Activated CD4-positive, alpha-beta T cell treated with anti-CD3 and anti-CD28 coated beads for 36 hours (primary cell): ENCODE measurements around the gene CCR2. TPM values are rescaled to one million over a fixed set of nuclear protein-coding genes. Genes with fewer than 3 reads are reported as not detected.
A peak's percentile ranks its signal among the peaks of the same experiment; 100 is the strongest.

Experiments used
- ATAC-seq: fragments of 200-7000 bp; cut with Tn5 transposase; one replicate; pipeline ENCODE4 v1.10.0; 2021; ENCODE audit warnings: mild to moderate bottlenecking, moderate library complexity
- CTCF ChIA-PET: fragments of 350-600 bp; sonication (Branson Sonifier 250); formaldehyde crosslinking; loops from one replicate; lab custom pipeline; 2021; ENCODE audit warnings: antibody characterized with exemption; lab: Charles Lee
- POLR2A ChIA-PET: fragments of 350-600 bp; sonication (Branson Sonifier 250); formaldehyde crosslinking; loops from one replicate; lab custom pipeline; 2021; ENCODE audit warnings: antibody characterized with exemption, inconsistent platforms; lab: Charles Lee
- DNase-seq: peaks from one replicate; pipeline ENCODE4 v3.0.0-alpha.2; 2020
- H3K27ac Mint-ChIP-seq: one replicate; pipeline ENCODE4 v1.8.0; 2021; ENCODE audit warnings: mixed read lengths
- H3K27me3 Mint-ChIP-seq: one replicate; pipeline ENCODE4 v1.8.0; 2021; ENCODE audit warnings: mixed read lengths
- H3K36me3 Mint-ChIP-seq: one replicate; pipeline ENCODE4 v1.8.0; 2021; ENCODE audit warnings: low read depth, mixed read lengths
- H3K4me1 Mint-ChIP-seq: one replicate; pipeline ENCODE4 v1.8.0; 2021; ENCODE audit warnings: mixed read lengths
- H3K4me3 Mint-ChIP-seq: one replicate; pipeline ENCODE4 v1.8.0; 2021; ENCODE audit warnings: mild to moderate bottlenecking, moderate library complexity, mixed read lengths
- H3K9me3 Mint-ChIP-seq: one replicate; pipeline ENCODE4 v1.8.0; 2021; ENCODE audit warnings: low read depth, mixed read lengths
- intact Hi-C, 2 experiments: fragments of 100-400 bp; cut with DNase I in 1 of 2; cut with micrococcal nuclease in 1 of 2; formaldehyde crosslinking; loops; one replicate each; pipeline versions ENCODE4 v1.14.2 to v1.15.1; 2022 to 2024; cut with DNase I, micrococcal nuclease
- total RNA-seq, 2 experiments: library from RNA; stranded (reverse); gene quantifications; one replicate each; pipeline ENCODE4 v1.2.3, GENCODE V29; 2021

Gene CCR2
- total RNA-seq, 2 experiments from 2014 or later = 0.09 TPM; not detected in 1

DNA sequence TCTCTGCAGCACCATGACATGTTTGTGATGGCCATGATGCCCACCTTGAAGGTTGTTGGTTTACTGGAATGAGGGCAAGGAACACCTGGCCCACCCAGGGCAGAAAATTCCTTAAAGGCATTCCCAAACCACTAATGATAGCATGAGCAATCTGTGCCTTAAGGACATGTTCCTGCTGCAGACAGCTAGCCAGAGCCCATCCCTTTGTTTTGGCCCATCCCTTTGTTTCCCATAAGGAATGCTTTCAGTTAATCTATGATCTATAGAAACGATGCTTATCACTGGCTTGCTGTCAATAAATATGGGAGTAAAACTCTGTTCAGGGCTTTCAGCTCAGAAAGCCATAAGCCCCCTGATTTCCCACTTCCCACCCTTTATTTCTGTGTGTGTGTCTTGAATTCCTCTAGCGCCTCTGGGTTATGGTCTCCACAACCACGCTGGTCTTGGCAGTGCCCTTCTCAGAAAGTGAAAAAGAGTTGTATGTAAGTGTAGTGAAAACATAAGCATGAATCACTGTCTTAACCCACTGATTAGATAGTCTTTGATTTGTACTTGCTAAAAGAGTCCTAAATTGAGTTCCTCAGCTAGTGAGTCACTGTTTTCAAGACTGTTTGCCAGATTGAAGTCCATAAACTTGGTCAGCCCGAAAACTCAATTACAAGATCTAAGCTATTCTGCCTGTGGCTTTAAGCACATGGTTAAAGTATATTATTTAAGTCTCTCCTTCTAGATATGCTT is 19.0 kb upstream of the CCR2 start:
- peak; percentile 24 for DNase-seq
- peaks cover 8% of the 10 kb centered on the region for H3K4me1 Mint-ChIP-seq
- peaks cover 20% of the 10 kb centered on the region for H3K9me3 Mint-ChIP-seq
- H3K27ac Mint-ChIP-seq = no peak overlapping the region
- H3K27me3 Mint-ChIP-seq = peaks cover 27% of the 10 kb centered on the region
- H3K36me3 Mint-ChIP-seq = peaks cover 8% of the 10 kb centered on the region
- ChIA-PET POLR2A (interaction anchor here (0.6 to 1.0 kb wide), 2 partner anchors 136 to 264 kb away, joined by 3 read pairs; no protein-coding TSS in a partner anchor), CTCF (interaction anchor here (0.6 to 2.0 kb wide), 4 partner anchors 33 to 68 kb away, joined by 3 to 6 read pairs (median 4); no protein-coding TSS in a partner anchor)
- H3K4me3 Mint-ChIP-seq = no peak overlapping the region
- ATAC-seq = peak; percentile 93
- intact Hi-C loops = loop anchor here in 1 of 2 experiments (1.0 kb wide), 1 partner anchor 35 kb away; the partner anchor contains the start of gene CCR5

DNA sequence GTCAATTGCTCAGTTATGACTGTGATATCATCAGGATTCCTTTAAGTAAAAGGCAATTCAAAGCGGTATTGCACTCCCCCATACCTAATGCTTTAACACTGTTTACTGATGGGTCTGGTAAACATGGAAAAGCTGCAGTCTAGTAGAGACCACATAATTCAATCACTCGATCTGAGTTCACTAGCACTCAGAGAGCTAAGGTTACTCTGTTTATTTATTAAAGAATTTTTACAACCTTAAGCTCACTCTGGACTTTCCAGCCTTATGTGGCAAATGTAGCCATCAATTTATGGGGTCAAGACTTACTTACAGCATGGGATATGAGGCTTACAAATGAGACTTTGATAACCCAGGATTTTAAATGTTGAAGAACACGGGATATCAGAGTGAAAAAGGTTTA is 18.4 kb upstream of the CCR2 start:
- no peak for ATAC-seq
- ChIA-PET POLR2A (interaction anchor here (1.0 kb wide), 1 partner anchor 265 kb away, joined by 3 read pairs; no protein-coding TSS in a partner anchor), CTCF (interaction anchor here (0.6 to 2.0 kb wide), 4 partner anchors 10 to 68 kb away, joined by 3 to 6 read pairs (median 4); no protein-coding TSS in a partner anchor)
- Mint-ChIP-seq H3K4me1 (peaks cover 8% of the 10 kb centered on the region), H3K27ac (no peak overlapping the region), H3K27me3 (peaks cover 28% of the 10 kb centered on the region), H3K4me3 (no peak overlapping the region), H3K9me3 (peaks cover 22% of the 10 kb centered on the region), H3K36me3 (peaks cover 8% of the 10 kb centered on the region)
- no peak for DNase-seq
- intact Hi-C loops = loop anchor here in 1 of 2 experiments (1.0 kb wide), 1 partner anchor 35 kb away; the partner anchor contains the start of gene CCR5

DNA sequence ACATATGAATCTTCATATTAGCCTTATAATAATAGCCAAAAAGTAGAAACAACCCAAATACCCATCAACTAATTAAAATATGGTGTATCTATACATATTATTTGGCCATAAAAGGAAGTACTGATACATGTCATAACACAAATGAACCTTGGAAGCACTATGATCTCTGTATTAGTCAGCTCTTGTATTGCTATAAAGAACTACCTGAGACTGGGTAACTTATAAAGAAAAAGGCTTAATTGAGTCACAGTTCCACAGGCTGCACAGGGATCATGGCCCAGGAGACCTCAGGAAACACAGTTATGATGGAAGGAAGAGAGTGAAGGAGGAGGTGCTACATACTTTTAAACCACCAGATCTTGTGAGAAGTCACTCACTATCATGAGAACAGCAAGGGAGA is 16.0 kb upstream of the CCR2 start:
- Mint-ChIP-seq H3K36me3 (peaks cover 8% of the 10 kb centered on the region), H3K27ac (no peak overlapping the region), H3K4me1 (peaks cover 8% of the 10 kb centered on the region), H3K27me3 (peaks cover 12% of the 10 kb centered on the region), H3K4me3 (no peak overlapping the region), H3K9me3 (peaks cover 22% of the 10 kb centered on the region)
- ATAC-seq (peak; percentile 69), DNase-seq (no peak)
- CTCF ChIA-PET = interaction anchor here (0.6 to 1.0 kb wide), 2 partner anchors 25 to 90 kb away, joined by 3 to 4 read pairs; no protein-coding TSS in a partner anchor
- POLR2A ChIA-PET = no interaction called here
- intact Hi-C loops = loop anchor here in 1 of 2 experiments (2.0 kb wide), 1 partner anchor 39 kb away; no protein-coding TSS in a partner anchor

DNA sequence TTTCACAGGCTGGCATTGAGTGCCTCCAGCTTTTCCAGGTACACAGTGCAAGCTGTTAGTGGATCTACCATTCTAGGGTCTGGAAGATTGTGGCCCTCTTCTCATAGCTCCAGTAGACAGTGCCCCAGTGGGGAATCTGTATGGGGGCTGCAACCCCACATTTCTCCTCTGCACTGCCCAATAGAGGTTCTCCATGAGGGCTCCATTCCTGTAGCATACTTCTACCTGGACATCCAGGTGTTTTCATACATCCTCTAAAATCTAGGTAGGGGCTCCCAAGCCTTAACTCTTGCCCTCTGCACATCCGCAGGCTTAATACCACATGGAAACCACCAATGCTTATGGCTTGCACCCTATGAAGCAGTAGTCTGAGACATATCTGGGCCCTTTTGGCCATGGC is 15.1 kb upstream of the CCR2 start:
- Mint-ChIP-seq H3K4me1 (peaks cover 8% of the 10 kb centered on the region), H3K27me3 (peaks cover 5% of the 10 kb centered on the region), H3K4me3 (no peak overlapping the region), H3K36me3 (peaks cover 8% of the 10 kb centered on the region), H3K27ac (no peak overlapping the region), H3K9me3 (peaks cover 22% of the 10 kb centered on the region)
- DNase-seq = no peak
- ChIA-PET POLR2A (no interaction called here), CTCF (interaction anchor here (1.0 kb wide), 1 partner anchor 26 kb away, joined by 3 read pairs; no protein-coding TSS in a partner anchor)
- intact Hi-C loops = no loop called here
- no peak for ATAC-seq

DNA sequence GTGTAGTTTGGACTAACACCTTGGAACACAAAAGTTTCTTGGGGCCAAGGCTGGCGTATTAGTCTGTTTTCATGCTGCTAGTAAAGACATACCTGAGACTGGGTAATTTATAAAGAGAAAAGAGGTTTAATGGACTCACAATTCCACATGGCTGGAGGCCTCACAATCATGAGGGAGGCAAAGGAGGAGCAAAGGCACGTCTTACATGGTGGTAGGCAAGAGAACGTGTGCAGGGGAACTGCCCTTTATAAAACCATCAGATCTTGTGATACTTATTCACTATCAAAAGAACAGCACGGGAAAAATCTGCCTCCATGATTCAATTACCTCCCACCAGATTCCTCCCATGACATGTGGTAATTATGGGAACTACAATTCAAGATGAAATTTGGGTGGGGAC is 9.4 kb upstream of the CCR2 start:
- Mint-ChIP-seq H3K4me3 (no peak overlapping the region), H3K27me3 (peaks cover 7% of the 10 kb centered on the region), H3K27ac (no peak overlapping the region), H3K4me1 (peaks cover 11% of the 10 kb centered on the region), H3K9me3 (peaks cover 9% of the 10 kb centered on the region), H3K36me3 (peaks cover 4% of the 10 kb centered on the region)
- DNase-seq (no peak), ATAC-seq (no peak)
- POLR2A ChIA-PET = no interaction called here
- CTCF ChIA-PET = no interaction called here
- intact Hi-C loops = no loop called here

DNA sequence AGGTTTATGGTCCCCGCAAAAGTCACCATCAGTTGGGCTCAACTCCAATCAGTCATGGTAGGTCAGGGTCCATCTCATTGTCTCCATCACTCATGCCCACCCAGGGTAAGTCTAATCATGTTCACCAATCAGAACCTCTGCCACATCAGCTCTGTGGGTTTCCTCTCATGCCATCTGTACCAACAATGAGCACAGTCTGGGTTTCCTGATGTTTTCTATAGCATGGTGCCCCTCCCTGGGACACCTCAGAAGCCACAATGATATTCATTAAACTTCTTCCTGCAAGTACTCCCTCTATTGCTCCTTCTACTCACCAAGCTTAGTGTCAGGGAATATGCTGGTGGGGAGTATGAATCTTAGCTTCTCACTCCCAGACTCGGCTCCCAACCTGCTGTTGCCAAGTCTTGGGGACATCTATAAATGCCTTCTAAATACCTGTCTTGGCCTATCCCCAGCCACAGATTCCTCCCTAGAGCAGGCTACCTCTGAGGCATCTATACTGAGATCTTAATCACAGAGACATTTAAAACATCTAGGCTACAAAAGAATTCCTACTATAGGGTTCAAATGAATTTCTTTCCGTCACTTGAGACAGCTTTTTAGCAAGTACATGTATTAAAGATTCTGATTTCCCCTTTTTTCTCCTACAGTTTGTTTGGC is 5.0 kb upstream of the CCR2 start:
- no peak overlapping the region for H3K27ac Mint-ChIP-seq
- H3K4me1 Mint-ChIP-seq = peaks cover 42% of the 10 kb centered on the region
- H3K4me3 Mint-ChIP-seq = no peak overlapping the region
- DNase-seq (no peak), ATAC-seq (no peak)
- CTCF ChIA-PET = no interaction called here
- intact Hi-C loops = no loop called here
- peaks cover 4% of the 10 kb centered on the region for H3K36me3 Mint-ChIP-seq
- H3K27me3 Mint-ChIP-seq = peaks cover 23% of the 10 kb centered on the region
- POLR2A ChIA-PET = no interaction called here
- H3K9me3 Mint-ChIP-seq = peaks cover 2% of the 10 kb centered on the region

DNA sequence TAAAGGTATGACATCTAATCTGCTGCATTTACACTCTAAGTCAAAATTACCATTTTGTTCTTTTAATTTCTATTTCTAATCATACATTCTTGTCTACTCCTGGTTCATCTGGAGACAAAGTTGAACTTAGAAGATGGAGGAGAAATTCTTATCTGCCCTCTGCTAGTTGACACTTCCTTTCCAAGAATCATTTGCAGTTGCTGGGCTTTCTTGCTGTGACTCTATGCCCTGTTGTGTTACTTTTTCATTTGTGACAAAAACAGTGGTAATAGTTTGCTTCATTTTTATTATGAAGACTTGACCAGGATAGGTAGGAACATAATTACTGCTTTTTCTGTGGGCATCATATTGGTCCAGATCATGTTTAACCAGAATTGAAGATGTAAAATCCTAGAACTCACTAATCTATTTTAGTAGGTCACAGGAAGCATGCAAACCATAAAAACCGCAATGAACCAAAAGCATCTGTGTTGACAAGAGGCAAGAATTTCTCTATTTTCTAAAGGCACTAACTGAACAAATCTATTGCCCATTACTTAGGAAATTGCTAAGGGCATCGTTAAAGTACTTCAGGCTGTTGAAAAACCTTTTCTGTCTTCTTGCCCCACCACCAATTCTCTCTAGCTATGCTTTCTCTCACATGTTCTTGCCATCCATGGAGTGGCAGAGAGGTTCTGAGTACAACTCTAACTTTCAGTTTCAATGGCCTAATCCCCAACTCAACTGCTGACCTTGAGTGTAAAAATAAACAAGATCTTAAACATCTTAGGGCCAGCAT is 4.2 kb upstream of the CCR2 start:
- Mint-ChIP-seq H3K4me1 (peaks cover 47% of the 10 kb centered on the region), H3K27me3 (peaks cover 28% of the 10 kb centered on the region), H3K36me3 (peaks cover 4% of the 10 kb centered on the region), H3K27ac (no peak overlapping the region), H3K4me3 (no peak overlapping the region), H3K9me3 (peaks cover 2% of the 10 kb centered on the region)
- no peak for DNase-seq
- POLR2A ChIA-PET = interaction anchor here (0.6 kb wide), 1 partner anchor 8 kb away, joined by 5 read pairs; no protein-coding TSS in a partner anchor
- no peak for ATAC-seq
- CTCF ChIA-PET = interaction anchor here (0.7 to 2.5 kb wide), 3 partner anchors 20 to 141 kb away, joined by 3 to 13 read pairs (median 3); partner anchors contain the start of genes CCR1 and CCR5
- intact Hi-C loops = no loop called here

DNA sequence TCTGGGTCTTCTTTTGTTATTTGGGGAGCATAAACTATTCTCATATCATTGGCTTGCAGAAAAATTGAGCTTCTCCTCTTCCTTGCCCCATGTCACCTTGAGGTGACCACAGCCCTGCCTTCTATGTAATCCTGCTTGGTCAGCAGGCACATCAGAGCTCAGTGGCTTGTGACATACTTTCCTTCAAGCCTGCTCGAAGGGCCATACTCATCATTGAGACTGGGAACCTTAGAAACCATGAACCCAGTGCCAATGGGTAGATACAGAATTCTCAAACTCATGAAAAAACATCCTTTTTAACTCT is 3.7 kb upstream of the CCR2 start:
- ATAC-seq = no peak
- Mint-ChIP-seq H3K4me1 (peaks cover 48% of the 10 kb centered on the region), H3K36me3 (peaks cover 4% of the 10 kb centered on the region), H3K9me3 (peaks cover 2% of the 10 kb centered on the region), H3K27ac (no peak overlapping the region), H3K27me3 (peaks cover 31% of the 10 kb centered on the region), H3K4me3 (no peak overlapping the region)
- intact Hi-C loops = no loop called here
- POLR2A ChIA-PET = interaction anchor here (0.6 kb wide), 1 partner anchor 9 kb away, joined by 5 read pairs; no protein-coding TSS in a partner anchor
- DNase-seq = no peak
- CTCF ChIA-PET = interaction anchor here (0.7 to 2.5 kb wide), 4 partner anchors 20 to 142 kb away, joined by 3 to 13 read pairs (median 5); partner anchors contain the start of genes CCR1 and CCR5

DNA sequence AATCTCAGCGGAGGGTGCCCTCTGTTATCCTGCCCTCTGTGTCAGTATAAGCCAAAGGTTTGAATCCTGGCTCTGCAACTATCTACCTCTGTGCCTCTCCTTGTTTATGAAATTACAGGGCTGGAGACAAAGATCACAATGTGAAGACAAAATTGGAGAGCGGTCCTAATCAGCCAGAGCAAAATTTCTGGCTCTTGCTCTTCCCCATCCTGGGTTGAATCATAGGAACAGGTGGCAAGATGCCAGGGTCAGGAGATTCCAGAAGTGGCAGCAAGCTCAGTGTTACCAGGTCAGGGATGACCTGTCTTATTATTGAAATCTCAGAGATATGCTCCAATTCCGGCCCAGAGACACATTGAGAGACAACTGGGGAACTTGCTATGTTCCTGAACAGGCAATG is 2.3 kb upstream of the CCR2 start:
- CTCF ChIA-PET = interaction anchor here (0.7 to 2.5 kb wide), 6 partner anchors 8 to 592 kb away, joined by 3 to 13 read pairs (median 4); partner anchors contain the start of gene CCR5
- POLR2A ChIA-PET = no interaction called here
- intact Hi-C loops = no loop called here
- peaks cover 41% of the 10 kb centered on the region for H3K27me3 Mint-ChIP-seq
- no peak for DNase-seq
- H3K27ac Mint-ChIP-seq = no peak overlapping the region
- ATAC-seq = no peak
- H3K36me3 Mint-ChIP-seq = peaks cover 4% of the 10 kb centered on the region
- peaks cover 48% of the 10 kb centered on the region for H3K4me1 Mint-ChIP-seq
- no peaks in the 10 kb centered on the region for H3K9me3 Mint-ChIP-seq
- no peak overlapping the region for H3K4me3 Mint-ChIP-seq

DNA sequence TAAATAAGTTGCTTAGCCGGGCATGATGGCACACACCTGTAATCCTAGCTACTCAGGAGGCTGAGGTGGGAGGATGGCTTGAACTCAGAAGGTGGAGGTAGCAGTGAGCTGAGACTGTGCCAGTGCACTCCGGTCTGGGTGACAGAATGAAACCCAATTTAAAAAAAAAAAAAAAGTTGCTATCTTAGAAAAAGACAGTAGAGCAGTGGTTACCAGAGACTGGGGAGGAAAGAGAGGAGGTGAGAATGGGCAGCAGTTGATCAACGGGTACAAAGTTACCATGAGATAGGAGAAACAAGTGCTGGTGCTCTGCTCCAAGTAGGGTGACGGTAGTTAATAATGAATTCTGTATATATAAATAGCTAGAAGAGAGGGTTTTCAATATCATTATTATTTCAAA is 821 bp upstream of the CCR2 start:
- ATAC-seq = no peak

More for the DNA sequence above, 821 bp upstream of the CCR2 start:
- no peaks in the 10 kb centered on the region for H3K9me3 Mint-ChIP-seq
- intact Hi-C loops = no loop called here
- DNase-seq = no peak
- peaks cover 50% of the 10 kb centered on the region for H3K4me1 Mint-ChIP-seq
- no peaks in the 10 kb centered on the region for H3K36me3 Mint-ChIP-seq
- CTCF ChIA-PET = interaction anchor here (0.9 to 3.4 kb wide), 2 partner anchors 16 to 391 kb away, joined by 3 to 19 read pairs; partner anchors contain the start of gene CCR5
- H3K27ac Mint-ChIP-seq = no peak overlapping the region
- H3K4me3 Mint-ChIP-seq = no peak overlapping the region
- H3K27me3 Mint-ChIP-seq = peaks cover 49% of the 10 kb centered on the region
- POLR2A ChIA-PET = no interaction called here
